ENCODE results near the gene CDH13. TPM values are rescaled to one million over a fixed set of nuclear protein-coding genes. Genes with fewer than 3 reads are reported as not detected.

CDH13 gene
- polyA plus RNA-seq, 3 donors = 8.2 to 11.2 (median 10.3) TPM

GRCh38 chr16:83231729-83232128 lies 605.0 kb downstream of the CDH13 start:
- no peak for DNase-seq

- no peak for DNase-seq
Measured at GRCh38 chr16:83233153-83233552, 606.4 kb downstream of the CDH13 start.

GRCh38 chr16:83238949-83239691 lies 612.4 kb downstream of the CDH13 start:
- no peak for DNase-seq

GRCh38 chr16:83244057-83244456 lies 617.3 kb downstream of the CDH13 start:
- no peak for DNase-seq

- DNase-seq = no peak
Measured at GRCh38 chr16:83245061-83245460, 618.3 kb downstream of the CDH13 start.

- DNase-seq = no peak
Measured at GRCh38 chr16:83247767-83248372, 621.1 kb downstream of the CDH13 start.

GRCh38 chr16:83248735-83249463 lies 622.1 kb downstream of the CDH13 start:
- no peak for DNase-seq

- no peak for DNase-seq
Measured at GRCh38 chr16:83253521-83253920, 626.8 kb downstream of the CDH13 start.

GRCh38 chr16:83258366-83258928 lies 631.7 kb downstream of the CDH13 start:
- DNase-seq = no peak

GRCh38 chr16:83266848-83267553 lies 640.2 kb downstream of the CDH13 start:
- no peak for DNase-seq

GRCh38 chr16:83268169-83268568 lies 641.4 kb downstream of the CDH13 start:
- DNase-seq = no peak

- DNase-seq = no peak
Measured at GRCh38 chr16:83269048-83269447, 642.3 kb downstream of the CDH13 start.

GRCh38 chr16:83269541-83269940 lies 642.8 kb downstream of the CDH13 start:
- DNase-seq = no peak

- DNase-seq = no peak
Measured at GRCh38 chr16:83270061-83270460, 643.3 kb downstream of the CDH13 start.

GRCh38 chr16:83270640-83271039 lies 643.9 kb downstream of the CDH13 start:
- DNase-seq = no peak

GRCh38 chr16:83271123-83271522 lies 644.4 kb downstream of the CDH13 start:
- DNase-seq = no peak

- DNase-seq = no peak
Measured at GRCh38 chr16:83271970-83272575, 645.3 kb downstream of the CDH13 start.

GRCh38 chr16:83272843-83273242 lies 646.1 kb downstream of the CDH13 start:
- DNase-seq = no peak

- no peak for DNase-seq
Measured at GRCh38 chr16:83273504-83274173, 646.9 kb downstream of the CDH13 start.

- DNase-seq = no peak
Measured at GRCh38 chr16:83279251-83279650, 652.5 kb downstream of the CDH13 start.

GRCh38 chr16:83285921-83286320 lies 659.2 kb downstream of the CDH13 start:
- no peak for DNase-seq
